Kidney glomerular epithelial cell (primary cell): Measurements from ENCODE around the gene QRFP.
A peak's percentile ranks its signal among the peaks of the same experiment; 100 is the strongest.

Experiments
- DNase-seq: peaks from one replicate; lab custom pipeline; 2025; lab: John Stamatoyannopoulos, UW

QRFP gene

DNA sequence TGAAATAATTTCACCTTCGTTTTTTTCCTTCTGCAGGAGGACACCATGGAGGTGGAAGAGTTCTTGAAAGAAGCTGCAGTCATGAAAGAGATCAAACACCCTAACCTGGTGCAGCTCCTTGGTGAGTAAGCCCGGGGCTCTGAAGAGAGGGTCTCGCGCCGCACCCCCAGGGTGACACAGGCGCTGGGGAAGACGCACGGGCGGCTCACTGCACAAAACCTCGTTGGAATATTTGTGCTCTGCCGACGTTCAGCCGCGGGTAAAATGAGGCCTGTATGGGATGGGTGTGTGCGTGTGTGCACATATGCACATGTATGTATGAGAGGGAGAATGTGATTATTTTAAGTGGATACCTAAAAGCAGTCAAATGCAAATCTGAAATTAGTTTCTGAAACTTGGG lies 24.5 kb downstream of the QRFP start:
- no peak for DNase-seq

DNA sequence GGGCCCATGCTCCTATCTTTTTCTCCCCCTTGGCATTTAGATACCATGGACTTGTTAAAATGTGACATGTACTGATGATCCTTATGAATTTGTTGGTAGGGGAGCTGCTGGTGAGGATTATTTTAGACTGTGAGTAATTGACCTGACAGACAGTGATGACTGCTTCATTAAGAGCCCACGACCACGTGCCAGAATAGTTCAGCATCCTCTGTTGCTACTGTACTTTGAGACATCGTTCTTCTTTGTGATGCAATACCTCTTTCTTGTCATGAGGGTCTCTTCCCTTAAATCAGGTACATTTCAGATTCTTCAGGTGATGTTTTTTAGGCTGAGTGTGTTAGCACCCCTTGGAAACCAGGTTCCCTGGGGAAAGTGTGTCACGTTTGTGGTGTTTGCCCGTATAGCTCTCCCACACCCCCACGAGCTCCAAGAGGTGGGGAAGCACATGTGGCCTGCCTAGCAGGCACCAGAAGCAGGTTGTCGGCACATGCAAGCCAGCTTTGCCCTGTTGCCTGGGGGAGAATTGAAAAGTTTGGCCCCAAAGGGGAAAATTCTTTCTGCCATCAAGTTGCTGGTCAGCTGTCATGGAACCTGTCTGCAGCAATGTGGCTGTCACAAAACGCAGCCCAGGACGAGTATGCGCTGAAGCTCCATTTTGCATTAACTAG lies 25.1 kb downstream of the QRFP start:
- no peak for DNase-seq

DNA sequence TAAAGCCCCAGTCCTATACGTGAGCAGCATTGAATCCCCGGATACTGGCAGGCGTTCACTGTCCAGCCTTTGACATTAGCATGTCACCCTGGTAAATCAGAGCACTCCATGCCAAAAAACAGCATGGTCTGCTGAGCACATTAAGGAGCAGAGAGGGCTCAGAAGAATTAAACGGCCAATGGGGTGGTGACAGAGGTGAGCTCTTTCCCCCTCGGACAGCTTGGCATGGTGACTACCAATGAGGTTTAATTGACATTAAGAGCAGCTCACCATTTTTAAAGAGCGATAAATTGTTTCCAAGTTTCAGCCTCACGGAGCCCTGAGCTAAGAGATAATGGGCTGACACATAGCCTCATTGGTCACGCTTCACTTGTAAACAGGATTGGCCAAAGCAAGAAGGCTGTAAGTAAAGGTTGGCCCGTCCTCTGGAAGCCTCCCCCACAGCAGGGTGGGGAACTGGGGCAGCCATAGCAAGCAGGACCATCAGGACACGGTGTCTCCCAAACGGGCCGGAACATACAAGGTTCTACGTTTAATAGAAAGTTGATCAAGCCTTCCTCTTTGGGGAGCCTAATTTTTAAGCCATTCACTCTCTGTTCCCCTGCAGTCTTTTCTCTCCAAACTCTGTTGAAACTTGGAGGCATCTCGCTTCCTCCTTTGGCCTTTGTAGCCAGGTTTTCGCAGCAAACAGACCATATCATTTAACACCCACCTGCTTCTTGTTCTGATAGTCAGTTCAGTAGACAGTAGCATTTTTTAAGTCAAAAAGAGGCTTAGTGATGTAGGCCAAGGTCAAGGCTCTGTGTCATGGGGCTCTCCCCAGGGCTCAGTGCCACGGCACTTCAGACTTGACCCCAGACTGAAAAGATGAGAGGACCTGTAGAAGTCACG lies 25.9 kb downstream of the QRFP start:
- DNase-seq: peak; percentile 72

DNA sequence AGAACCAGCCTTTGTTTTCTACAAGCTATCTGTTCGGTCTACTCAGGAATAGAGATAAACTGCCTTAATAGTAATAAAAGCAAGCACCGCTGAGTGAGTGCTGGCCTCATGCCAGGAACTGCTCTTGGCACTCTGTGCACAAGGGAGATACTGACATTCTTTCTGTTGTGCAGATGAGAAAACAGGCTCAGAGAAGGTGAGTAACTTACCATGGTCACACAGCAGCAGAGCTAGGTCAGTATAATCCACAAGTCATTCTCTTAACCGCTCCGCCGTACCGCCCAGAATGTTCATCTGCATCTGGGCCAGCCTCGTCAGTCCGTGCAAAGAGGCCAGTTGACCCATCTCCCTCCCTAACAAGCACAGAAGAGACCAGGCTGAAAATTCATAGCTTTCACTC lies 27.4 kb downstream of the QRFP start:
- DNase-seq: peak; percentile 1

DNA sequence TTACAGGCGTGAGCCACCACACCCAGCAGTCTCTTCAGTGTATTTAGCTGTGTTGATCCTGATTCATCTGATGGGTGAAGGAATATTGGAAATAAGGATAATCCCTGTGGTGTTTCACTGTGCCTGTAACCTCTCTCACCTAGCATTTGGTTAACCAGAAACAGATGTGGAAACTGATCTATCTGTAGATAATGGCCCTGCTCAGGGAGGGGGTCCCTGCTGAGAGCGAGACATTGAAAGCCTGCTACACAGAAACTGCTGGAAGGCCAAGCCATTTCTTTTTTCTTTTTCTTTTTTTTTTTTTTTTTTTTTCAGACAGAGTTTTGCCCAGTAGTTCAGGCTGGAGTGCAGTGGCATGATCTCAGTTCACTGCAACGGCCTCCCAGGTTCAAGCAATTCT lies 28.4 kb downstream of the QRFP start:
- no peak for DNase-seq

DNA sequence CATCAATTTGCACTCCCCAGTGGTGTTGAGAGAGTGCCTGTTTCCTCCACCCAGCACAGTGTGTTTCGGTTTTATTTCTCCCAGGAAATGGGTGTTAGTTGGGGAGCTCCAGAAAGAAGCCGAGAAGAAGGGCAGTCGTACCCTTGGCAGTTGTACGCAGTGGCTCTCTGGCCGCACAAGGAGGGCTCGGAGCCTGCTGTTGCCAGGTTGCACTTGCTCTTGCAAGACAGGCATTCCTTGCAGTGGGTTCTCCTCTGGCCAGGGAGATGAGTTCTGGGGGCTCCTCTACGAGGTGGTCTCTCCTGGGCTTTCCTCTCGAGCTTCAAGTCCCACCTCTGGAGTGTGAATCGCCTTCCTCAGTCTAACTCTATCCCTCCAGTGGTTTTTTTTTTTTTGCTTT lies 29.1 kb downstream of the QRFP start:
- DNase-seq: no peak

DNA sequence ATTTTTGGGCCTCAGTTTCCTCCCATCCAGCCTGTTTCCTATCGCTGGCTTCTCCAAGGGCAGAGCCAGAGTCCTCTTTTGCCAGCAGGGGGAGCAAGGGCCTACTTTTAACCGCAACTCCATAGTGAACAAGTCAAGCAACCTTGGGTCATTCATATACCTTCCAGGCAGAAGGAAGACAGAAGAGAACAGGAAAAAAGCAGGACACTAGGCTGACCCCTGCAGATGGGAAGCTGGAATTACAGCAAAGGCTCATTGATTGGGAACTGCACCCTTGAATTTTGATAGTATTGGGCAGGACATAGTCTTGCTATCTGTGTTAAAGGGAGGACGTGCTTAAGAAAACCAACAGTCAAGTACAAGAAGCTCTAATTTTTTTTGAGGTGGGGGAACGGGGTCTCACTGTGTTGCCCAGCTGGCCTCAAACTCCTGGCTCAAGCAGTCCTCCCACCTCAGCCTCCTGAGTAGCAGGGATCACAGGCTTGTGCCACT lies 30.1 kb downstream of the QRFP start:
- peak; percentile 91 for DNase-seq

DNA sequence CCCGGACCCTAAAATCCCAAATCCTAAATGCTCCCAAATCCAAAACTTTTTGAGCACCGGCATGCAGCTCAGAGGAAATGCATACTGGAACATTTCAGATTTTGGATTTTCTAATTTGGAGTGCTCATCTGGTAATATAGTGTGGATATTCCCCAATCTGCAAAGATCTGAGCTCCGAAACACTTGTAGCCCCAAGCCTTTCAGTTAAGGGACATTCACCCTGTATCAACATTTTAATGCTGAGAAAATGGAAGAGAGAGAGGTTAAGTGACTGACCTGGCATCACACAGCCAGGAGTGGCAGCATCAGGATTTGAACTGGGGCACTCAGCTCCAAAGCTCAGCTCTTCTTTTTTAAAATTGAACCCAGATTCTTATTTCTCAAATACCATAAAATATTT lies 30.7 kb downstream of the QRFP start:
- no peak for DNase-seq

DNA sequence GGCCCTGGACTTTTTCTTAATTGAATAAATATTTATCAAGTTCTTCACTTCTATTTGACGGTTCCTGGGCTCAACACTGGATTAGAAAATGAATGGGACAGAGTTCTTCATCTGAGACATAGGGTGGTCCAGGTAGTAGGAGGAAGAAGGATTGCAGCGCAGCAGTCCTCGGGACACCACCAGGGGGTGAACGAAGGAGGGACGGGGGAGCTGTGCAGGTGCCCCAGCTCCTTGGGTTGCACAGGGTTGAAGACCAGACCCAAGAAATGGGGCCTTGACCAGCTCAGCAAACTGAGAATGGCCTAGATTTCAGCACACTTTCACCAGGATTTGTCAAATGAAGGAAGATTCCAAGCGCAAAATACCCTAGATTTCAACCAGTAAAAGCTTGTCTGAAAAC lies 32.1 kb downstream of the QRFP start:
- DNase-seq: no peak

DNA sequence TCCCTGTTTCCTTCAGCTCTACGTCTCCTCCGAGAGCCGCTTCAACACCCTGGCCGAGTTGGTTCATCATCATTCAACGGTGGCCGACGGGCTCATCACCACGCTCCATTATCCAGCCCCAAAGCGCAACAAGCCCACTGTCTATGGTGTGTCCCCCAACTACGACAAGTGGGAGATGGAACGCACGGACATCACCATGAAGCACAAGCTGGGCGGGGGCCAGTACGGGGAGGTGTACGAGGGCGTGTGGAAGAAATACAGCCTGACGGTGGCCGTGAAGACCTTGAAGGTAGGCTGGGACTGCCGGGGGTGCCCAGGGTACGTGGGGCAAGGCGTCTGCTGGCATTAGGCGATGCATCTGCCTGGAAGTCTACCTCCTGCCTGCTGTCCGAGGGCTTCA lies 33.9 kb downstream of the QRFP start:
- DNase-seq: no peak

DNA sequence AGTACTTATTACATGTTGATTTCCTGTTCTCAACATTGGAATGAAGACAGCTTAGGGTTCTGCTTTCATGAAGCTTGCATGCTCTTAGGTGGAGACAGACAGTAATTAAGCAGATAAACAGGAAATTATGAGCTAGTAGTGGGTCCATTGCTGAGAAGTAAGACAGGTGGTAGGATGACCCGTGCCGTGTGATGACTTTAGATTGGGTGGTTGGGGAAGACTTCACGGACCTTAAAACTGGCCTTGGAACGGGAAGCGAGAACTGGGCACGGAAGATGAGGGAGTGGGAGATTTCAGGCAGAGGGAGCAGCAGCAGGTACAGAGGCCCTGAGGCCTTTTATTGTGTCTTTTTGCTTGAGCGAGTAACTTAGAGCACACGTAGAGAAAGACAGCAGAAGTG lies 34.4 kb downstream of the QRFP start:
- DNase-seq: no peak

DNA sequence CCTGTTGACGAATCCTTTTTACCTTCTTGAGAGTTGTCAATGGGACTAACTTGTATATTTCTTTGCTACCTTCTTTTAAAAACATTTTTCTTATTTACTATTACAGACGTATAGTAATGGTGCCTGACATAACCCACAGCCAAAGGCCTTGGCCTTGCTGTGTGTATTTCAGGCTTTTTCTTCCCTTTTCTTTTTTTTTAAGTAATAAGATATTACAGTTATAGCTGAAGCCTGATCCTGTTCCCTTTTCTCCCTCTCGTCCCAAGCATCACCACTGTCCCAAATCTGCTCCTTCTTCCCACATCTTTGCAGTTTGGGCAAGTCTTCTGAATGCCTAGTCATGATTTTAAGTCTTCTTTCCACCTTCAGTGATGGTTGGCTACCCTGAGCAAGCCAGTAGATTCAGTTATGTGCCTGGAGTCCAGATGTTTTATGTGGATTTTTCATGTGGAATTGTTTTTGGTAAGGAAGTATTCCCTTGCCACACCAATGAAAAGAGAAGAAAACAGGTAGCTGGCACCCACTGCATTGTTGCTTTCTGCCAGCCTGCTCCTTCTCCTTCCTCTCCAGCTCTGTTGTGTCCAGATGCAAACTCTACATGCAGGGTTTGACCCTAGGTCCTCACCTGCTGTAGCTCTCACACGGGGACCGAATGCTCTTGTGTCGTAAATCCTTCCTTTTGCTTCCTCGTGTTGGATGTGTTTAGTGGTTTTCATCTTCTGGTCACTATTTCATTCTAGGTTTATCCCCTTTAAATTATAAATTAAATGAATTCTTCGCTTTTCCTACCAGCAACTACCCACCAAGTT lies 35.0 kb downstream of the QRFP start:
- no peak for DNase-seq

DNA sequence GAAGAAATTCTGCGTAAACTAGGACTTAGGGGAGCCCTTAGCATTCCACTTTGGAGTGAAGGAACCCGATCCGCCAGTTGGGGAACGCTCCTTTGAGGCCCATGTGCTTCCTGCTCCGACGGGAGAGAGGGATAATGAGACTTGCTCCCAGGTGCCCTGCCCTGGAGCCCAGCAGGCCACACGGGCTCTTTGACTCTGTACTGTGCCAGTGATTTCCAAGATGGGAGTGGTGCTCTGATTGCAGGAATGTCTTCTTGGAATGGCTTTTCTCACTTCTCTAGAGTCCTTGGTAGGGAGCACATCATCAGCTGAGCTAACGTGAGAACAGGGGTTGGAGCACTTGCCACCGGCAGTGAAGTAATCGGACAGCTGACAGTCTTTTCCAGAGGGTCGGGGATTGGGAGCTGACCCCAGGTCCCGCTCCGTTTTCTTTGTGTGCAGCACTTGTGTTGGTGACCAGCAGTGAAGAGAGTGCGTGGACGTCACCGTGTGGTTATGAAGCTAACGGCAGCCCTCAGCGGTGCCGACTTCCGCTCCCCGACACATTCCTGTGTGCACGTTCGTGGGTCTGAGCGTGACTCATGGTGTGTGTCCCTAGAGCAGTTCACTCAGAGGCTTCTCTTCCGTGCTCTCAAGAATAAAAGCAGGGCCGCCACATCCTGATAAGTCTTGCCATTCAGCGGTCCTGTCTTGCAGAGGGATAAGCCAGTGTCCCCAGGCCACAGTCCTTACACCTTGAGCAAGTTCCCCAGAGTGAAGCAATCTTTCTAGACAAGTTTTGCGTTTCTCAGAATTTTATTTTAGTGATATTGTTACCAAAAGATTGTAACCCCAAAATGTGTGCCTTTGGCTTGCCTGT lies 35.9 kb downstream of the QRFP start:
- peak; percentile 90 for DNase-seq

DNA sequence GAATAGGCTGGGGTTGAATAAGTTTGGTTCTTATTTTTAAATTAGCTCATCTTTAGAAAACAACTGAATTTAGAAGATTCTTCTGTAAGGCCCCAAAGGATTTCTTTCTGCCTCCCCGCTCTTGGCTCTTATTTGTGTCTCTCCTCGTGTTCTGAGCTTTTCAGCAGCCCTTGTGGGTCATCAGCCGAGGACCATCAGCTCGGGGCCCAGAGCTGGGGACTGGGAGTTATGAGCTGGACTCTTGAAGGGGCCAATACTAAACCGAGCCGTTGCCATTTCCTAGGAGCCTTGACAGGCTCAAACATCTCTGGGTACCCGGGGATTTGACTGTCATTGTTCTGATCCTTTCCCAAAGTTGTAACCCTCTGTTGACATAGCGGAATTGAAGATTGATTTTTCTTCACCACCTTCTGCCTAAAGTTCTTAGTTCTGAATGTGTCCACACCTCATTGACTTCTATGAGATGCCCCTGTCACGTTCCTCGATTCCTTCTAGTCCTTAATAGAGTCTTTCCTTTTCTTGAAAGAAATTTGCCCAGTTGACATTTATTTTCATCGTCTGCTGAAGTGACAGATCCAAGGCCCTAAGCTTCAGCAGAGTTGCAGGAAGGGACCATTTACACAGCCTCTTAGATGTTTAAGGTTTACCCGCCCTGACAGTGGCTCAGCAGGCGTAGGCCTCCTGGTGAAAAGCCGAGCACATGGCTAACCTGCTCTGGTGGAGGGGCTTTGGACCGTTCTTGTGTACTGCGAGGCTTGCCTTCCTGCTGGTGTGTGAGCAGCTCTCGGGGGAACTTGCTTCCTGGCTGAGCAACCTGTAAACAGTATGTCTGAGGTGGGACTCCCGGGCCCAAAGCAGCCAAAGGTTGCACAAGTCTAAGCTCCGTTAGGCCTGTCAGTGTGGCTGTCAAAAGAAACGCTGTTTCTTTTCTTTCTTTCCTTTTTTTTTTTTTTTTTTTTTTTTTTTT lies 37.6 kb downstream of the QRFP start:
- DNase-seq: no peak

DNA sequence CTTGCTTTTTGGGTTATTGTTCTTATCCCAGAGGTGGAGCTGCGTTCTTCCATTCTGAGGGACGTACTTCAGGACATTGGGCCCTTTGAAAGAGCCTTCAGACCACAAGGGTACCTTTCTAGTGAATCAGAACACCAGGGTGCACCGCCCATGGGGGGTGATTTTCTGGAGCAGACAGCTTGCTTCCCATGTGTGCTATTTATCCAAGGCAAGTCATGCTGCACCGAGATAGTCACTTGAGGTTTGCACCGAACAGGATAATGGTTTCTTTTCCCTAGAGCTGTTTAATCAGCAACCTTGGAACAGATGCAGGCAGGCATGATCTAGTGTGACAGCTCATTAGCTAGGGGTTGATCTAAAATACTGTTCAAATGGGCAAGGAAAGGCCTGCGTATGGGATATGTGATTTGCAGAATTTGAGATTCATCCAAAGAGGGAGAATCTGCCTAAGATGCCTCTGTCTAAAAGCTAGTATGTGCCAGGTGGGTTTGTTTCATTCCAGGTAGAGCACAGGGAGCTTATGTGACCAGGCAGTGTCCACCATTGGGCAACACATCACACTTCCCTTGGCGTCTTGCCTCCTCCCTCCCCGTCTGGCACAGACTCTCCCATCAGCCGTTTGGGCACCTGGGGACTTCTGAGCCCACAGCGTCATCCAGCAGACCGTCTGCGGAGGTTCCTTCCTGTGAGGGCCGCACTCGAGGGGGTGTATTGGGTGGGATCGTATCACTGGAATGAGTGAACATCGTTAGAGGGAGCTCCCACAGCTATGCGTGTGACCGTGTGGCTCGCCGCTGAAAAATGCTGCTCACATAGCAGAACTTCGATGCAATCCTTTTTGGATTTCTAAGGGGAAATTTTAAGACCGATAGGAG lies 38.5 kb downstream of the QRFP start:
- DNase-seq: peak; percentile 86

DNA sequence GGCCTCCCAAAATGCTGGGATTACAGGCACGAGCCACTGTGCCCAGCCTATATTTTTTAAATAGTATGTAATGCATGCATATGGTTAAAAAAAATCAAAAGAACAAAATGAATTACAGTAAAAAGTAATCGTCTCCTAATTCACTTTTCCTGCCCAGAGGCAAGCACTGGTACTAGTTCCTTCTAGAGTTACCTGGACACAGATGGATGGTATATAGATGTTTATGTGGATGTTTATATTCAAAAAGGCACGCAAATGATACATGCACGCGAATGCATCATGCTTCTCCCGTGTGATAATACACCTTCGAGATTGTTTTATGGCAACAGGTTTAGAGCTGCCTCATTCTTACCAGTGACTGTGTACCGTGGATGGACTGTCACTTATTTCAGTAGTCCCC lies 40.1 kb downstream of the QRFP start:
- no peak for DNase-seq

DNA sequence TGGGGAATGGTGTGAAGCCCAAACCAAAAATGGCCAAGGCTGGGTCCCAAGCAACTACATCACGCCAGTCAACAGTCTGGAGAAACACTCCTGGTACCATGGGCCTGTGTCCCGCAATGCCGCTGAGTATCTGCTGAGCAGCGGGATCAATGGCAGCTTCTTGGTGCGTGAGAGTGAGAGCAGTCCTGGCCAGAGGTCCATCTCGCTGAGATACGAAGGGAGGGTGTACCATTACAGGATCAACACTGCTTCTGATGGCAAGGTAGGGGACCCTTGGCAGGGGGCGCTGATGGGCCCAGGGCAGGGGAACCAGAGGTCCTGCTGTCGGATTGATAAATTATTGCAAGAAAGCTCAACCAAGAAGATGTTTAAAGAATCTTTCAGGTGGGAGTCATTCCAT lies 41.8 kb downstream of the QRFP start:
- DNase-seq: no peak

DNA sequence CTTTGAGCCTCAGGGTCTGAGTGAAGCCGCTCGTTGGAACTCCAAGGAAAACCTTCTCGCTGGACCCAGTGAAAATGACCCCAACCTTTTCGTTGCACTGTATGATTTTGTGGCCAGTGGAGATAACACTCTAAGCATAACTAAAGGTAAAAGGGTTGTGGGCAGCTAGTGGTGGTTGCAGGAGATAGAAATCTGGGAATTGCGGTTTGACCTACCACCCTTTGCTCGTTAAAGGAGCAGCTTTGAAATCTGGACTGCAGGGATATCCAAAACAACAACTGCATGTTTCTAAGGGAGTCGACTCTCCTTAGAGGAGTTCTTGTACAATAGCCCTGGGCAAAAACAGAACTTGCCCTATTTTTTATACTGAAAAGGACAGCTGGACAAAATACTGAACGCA lies 42.5 kb downstream of the QRFP start:
- DNase-seq: no peak

DNA sequence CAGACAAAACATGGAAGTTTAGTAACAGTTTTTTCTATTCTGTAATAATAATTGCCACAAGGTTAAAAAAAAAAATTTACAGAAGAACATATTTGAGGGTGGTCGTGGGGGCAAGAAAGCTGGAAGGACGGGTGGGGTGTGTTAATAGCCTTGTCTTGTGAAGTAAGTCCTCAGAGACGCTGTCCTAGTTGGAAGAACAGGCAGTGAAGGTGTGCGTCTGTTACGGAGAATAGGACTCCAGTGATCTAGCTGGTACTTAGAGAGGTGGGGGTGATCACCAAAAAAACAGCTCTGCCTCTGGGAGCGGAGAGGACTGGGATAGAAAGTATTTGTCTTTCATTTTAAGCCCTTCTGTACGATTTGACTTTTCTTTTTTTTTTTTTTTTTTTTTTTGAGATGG lies 43.8 kb downstream of the QRFP start:
- no peak for DNase-seq
